Smooth muscle cell (in vitro differentiated cells): ENCODE results near the gene PRRT2. TPM values are rescaled to one million over a fixed set of nuclear protein-coding genes. Genes with fewer than 3 reads are reported as not detected.

Source experiments
- DNase-seq: peaks from one replicate; lab custom pipeline; 2025; ENCODE audit not compliant: unreplicated experiment; lab: John Stamatoyannopoulos, UW
- H2AFZ ChIP-seq: fragments of 200-600 bp; sonication (generic); 2 replicates; pipeline ENCODE4 v1.6.0; 2016; ENCODE audit warnings: antibody characterized with exemption, low read depth, mild to moderate bottlenecking
- H3F3A ChIP-seq: fragments of 200-600 bp; sonication (generic); 2 replicates; pipeline ENCODE4 v1.6.0; 2017; ENCODE audit warnings: antibody characterized with exemption, low read depth
- H3K27ac ChIP-seq: fragments of 200-600 bp; sonication (generic); 2 replicates; pipeline ENCODE4 v1.5.1; 2016; ENCODE audit warnings: low read depth, mild to moderate bottlenecking
- H3K27me3 ChIP-seq: fragments of 200-600 bp; sonication (generic); 2 replicates; pipeline ENCODE4 v1.6.1; 2016; ENCODE audit warnings: low read depth, mild to moderate bottlenecking
- H3K36me3 ChIP-seq: fragments of 200-600 bp; sonication (generic); 2 replicates; pipeline ENCODE4 v1.5.1; 2016; ENCODE audit warnings: low read depth
- H3K4me1 ChIP-seq: fragments of 200-600 bp; sonication (generic); 2 replicates; pipeline ENCODE4 v1.5.1; 2016; ENCODE audit warnings: low read depth
- H3K4me2 ChIP-seq: fragments of 200-600 bp; sonication (generic); 2 replicates; pipeline ENCODE4 v1.6.0; 2016; ENCODE audit warnings: mild to moderate bottlenecking
- H3K4me3 ChIP-seq: fragments of 200-600 bp; sonication (generic); 2 replicates; pipeline ENCODE4 v1.5.1; 2016; ENCODE audit warnings: mild to moderate bottlenecking
- H3K79me2 ChIP-seq: fragments of 200-600 bp; sonication (generic); 2 replicates; pipeline ENCODE4 v1.6.0; 2016; ENCODE audit warnings: low read depth, mild to moderate bottlenecking
- H3K9ac ChIP-seq: fragments of 200-600 bp; sonication (generic); 2 replicates; pipeline ENCODE4 v1.6.0; 2016; ENCODE audit warnings: low read depth
- H3K9me3 ChIP-seq: fragments of 200-600 bp; sonication (generic); replicated peaks from 2 replicates; pipeline ENCODE4 v1.5.1; 2016; ENCODE audit warnings: low read depth
- H4K20me1 ChIP-seq: fragments of 200-600 bp; sonication (generic); 2 replicates; pipeline ENCODE4 v1.6.0; 2016; ENCODE audit warnings: low read depth
- WGBS: methylation state at CpG from one replicate; pipeline ENCODE4 v1.1.7; 2016; ENCODE audit warnings: low lambda C conversion rate; 5-methylcytosine and 5-hydroxymethylcytosine counted together
- polyA plus RNA-seq: library from polyadenylated mRNA; unstranded; fragments of >200 nt; fragmentation: Nextera tagmentation; extraction: Ambion mirVana; gene quantifications from 2 replicates; pipeline ENCODE4 v1.2.1, GENCODE V29; 2016
- total RNA-seq: library from RNA; depleted of rRNA; stranded (reverse); fragments of >200 nt; gene quantifications from 2 replicates; pipeline ENCODE4 v1.2.3, GENCODE V29; 2014
- TF ChIP-seq, protein P1 (sequence below): fragments of 200-600 bp; sonication (generic); IDR thresholded peaks from 2 replicates; pipeline ENCODE4 v1.5.1; 2017; ENCODE audit warnings: borderline replicate concordance, mild to moderate bottlenecking, antibody characterized with exemption; ENCODE audit not compliant: insufficient read depth, poor library complexity, severe bottlenecking

The PRRT2 gene
- total and polyA plus RNA-seq, 2 experiments from 2014 or later = 12.2 TPM

DNA sequence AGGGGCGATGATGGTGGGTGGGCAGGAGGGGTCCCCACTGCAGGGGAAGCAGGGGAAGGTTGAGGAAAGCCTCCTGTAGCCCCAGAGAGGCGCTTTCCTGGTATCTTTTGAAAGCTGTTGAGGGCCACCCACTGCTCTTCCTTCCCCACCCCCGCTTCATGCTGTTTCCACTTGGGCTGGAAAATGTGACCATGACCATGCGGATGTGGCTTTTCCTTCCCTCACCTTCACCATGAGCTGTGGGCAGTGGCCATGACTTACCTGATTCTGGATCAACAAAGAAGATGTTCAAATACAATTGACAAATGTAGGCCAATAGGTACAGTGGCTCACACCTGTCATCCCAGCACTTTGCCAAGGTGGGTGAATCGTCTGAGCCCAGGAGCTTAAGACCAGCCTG lies 22.1 kb downstream of the PRRT2 start:
- no peak overlapping the region for H3K9ac ChIP-seq
- H3K36me3 ChIP-seq = no peaks in the 10 kb centered on the region
- H3K27ac ChIP-seq = no peak overlapping the region
- DNase-seq = no peak
- no peaks in the 10 kb centered on the region for H3K4me1 ChIP-seq
- no peaks in the 10 kb centered on the region for H3K27me3 ChIP-seq
- H2AFZ ChIP-seq = no peak overlapping the region
- H3K4me3 ChIP-seq = no peak overlapping the region
- TF ChIP-seq, protein P1, sequence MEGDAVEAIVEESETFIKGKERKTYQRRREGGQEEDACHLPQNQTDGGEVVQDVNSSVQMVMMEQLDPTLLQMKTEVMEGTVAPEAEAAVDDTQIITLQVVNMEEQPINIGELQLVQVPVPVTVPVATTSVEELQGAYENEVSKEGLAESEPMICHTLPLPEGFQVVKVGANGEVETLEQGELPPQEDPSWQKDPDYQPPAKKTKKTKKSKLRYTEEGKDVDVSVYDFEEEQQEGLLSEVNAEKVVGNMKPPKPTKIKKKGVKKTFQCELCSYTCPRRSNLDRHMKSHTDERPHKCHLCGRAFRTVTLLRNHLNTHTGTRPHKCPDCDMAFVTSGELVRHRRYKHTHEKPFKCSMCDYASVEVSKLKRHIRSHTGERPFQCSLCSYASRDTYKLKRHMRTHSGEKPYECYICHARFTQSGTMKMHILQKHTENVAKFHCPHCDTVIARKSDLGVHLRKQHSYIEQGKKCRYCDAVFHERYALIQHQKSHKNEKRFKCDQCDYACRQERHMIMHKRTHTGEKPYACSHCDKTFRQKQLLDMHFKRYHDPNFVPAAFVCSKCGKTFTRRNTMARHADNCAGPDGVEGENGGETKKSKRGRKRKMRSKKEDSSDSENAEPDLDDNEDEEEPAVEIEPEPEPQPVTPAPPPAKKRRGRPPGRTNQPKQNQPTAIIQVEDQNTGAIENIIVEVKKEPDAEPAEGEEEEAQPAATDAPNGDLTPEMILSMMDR = no peak
- H4K20me1 ChIP-seq = peaks cover 24% of the 10 kb centered on the region
- no peaks in the 10 kb centered on the region for H3F3A ChIP-seq
- H3K9me3 ChIP-seq = no peaks in the 10 kb centered on the region
- H3K4me2 ChIP-seq = no peak overlapping the region
- no peaks in the 10 kb centered on the region for H3K79me2 ChIP-seq
- 96% methylated on average over 4 of the region's 5 CpGs for WGBS

DNA sequence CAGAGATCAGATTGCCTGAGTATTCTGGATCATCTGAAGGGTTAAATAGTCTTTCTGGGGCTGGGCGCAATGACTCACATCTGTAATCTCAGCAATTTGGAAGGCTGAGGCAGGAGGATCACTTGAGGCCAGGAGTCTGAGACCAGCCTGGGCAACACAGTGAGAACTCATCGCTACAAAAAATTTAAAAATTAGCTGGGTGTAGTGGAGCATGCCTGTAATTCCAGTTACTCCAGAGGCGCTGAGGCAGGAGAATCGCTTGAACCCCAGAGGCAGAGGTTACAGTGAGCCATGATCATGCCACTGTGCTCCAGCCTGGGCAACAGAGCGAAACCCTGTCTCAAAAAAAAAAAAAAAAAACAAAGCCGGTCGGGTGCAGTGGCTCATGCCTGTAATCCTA lies 23.9 kb downstream of the PRRT2 start:
- H3K4me1 ChIP-seq = no peaks in the 10 kb centered on the region
- DNase-seq = no peak
- no peak overlapping the region for H3K27ac ChIP-seq
- peaks cover 6% of the 10 kb centered on the region for H4K20me1 ChIP-seq
- 84% methylated on average over 7 of the region's 7 CpGs for WGBS
- no peaks in the 10 kb centered on the region for H3K36me3 ChIP-seq
- no peak overlapping the region for H2AFZ ChIP-seq
- no peaks in the 10 kb centered on the region for H3K79me2 ChIP-seq
- H3K4me3 ChIP-seq = no peak overlapping the region
- TF ChIP-seq, protein P1 = no peak
- H3K9ac ChIP-seq = no peak overlapping the region
- H3K9me3 ChIP-seq = no peaks in the 10 kb centered on the region
- no peaks in the 10 kb centered on the region for H3K27me3 ChIP-seq
- no peak overlapping the region for H3K4me2 ChIP-seq
- no peaks in the 10 kb centered on the region for H3F3A ChIP-seq

DNA sequence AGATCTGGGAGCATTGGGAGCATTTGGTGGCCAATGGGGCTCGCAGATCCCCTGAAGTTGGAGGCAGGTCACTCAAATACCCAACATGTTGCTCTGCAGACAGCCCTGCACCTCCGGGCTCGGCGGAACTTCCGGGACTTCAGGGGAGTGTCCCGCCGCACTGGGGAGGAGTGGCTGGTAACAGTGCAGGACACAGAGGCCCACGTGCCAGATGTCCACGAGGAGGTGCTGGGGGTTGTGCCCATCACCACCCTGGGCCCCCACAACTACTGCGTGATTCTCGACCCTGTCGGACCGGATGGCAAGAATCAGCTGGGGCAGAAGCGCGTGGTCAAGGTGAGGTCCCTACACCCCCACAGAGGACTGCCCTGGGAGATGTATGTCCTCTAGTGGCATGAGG lies 24.6 kb downstream of the PRRT2 start:
- H3K9me3 ChIP-seq = no peaks in the 10 kb centered on the region
- H3K9ac ChIP-seq = no peak overlapping the region
- TF ChIP-seq, protein P1 = no peak
- peaks cover 3% of the 10 kb centered on the region for H4K20me1 ChIP-seq
- no peak overlapping the region for H3K27ac ChIP-seq
- H3K27me3 ChIP-seq = no peaks in the 10 kb centered on the region
- no peaks in the 10 kb centered on the region for H3K79me2 ChIP-seq
- H3K4me1 ChIP-seq = no peaks in the 10 kb centered on the region
- no peak overlapping the region for H3K4me3 ChIP-seq
- WGBS = 92% methylated on average over 15 of the region's 15 CpGs
- no peak overlapping the region for H3K4me2 ChIP-seq
- H3K36me3 ChIP-seq = no peaks in the 10 kb centered on the region
- H3F3A ChIP-seq = no peaks in the 10 kb centered on the region
- no peak for DNase-seq
- H2AFZ ChIP-seq = no peak overlapping the region

DNA sequence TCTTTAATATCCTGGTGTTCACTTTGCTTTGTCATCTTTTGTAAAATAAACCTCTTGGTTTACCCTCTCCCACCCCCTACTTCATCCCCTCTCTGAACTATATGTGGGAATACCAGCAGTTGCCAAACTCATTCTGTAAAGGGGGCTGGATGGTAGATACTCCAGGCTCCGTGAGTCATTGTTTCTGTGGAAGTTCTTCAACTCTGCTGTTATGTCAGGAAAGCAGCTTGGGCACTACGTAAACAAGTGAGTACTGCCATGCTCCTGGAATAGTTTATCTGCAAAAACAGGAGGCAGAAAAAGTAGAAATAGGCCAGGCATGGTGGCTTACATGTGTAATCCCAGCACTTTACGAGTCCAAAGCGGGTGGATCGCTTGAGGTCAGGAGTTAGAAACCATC lies 25.8 kb downstream of the PRRT2 start:
- Histone ChIP-seq H3K9me3 (no peaks in the 10 kb centered on the region), H3K36me3 (no peaks in the 10 kb centered on the region), H3K9ac (no peak overlapping the region), H3K4me3 (no peak overlapping the region), H2AFZ (no peak overlapping the region), H4K20me1 (no peaks in the 10 kb centered on the region), H3K4me1 (no peaks in the 10 kb centered on the region), H3K79me2 (no peaks in the 10 kb centered on the region), H3K4me2 (no peak overlapping the region), H3K27me3 (no peaks in the 10 kb centered on the region), H3K27ac (no peak overlapping the region), H3F3A (no peaks in the 10 kb centered on the region)
- WGBS = 42% methylated on average over 5 of the region's 5 CpGs
- DNase-seq = no peak
- TF ChIP-seq, protein P1 = no peak
